Kidney (tissue), 14 donors: ENCODE measurements around the gene LCLAT1. TPM values are rescaled to one million over a fixed set of nuclear protein-coding genes. Genes with fewer than 3 reads are reported as not detected.

Source experiments
- DNase-seq, 5 donors: peaks; one replicate each; pipeline ENCODE4 v3.0.0-alpha.2; 2013 to 2020
- FAIRE-seq: peaks from 2 replicates; lab custom pipeline; 2012; peaks lifted over from hg19 to GRCh38; lab: Jason Lieb, UNC
- H3K27ac ChIP-seq, 2 donors: one replicate each; pipeline ENCODE4 v1.7.0; 2013; ENCODE audit warnings: low read depth in 2 of 2, low read length in 2 of 2, inconsistent platforms in 1 of 2
- H3K27me3 ChIP-seq: one replicate; pipeline ENCODE4 v1.7.1; 2013; ENCODE audit warnings: low read length, inconsistent platforms; ENCODE audit not compliant: control insufficient read depth, insufficient read depth
- H3K36me3 ChIP-seq, 3 donors: one replicate each; pipeline versions ENCODE4 v1.7.0 to v1.7.1; 2013; ENCODE audit warnings: low read length in 3 of 3, control low read depth in 1 of 3, inconsistent platforms in 1 of 3; ENCODE audit not compliant: insufficient read depth in 3 of 3, control insufficient read depth in 2 of 3
- H3K4me1 ChIP-seq, 3 donors: one replicate each; pipeline versions ENCODE4 v1.7.0 to v1.7.1; 2013; ENCODE audit warnings: low read length in 3 of 3, inconsistent platforms in 1 of 3, low read depth in 1 of 3; ENCODE audit not compliant: control insufficient read depth in 2 of 3, insufficient read depth in 2 of 3
- H3K4me3 ChIP-seq, 3 donors: one replicate each; pipeline versions ENCODE4 v1.7.0 to v1.8.1; 2013; ENCODE audit warnings: low read length in 3 of 3, control low read depth in 1 of 3, inconsistent platforms in 1 of 3
- H3K9ac ChIP-seq, 3 donors: one replicate each; pipeline versions ENCODE4 v1.7.0 to v1.7.1; 2013; ENCODE audit warnings: low read length in 3 of 3, control low read depth in 1 of 3, inconsistent platforms in 1 of 3
- H3K9me3 ChIP-seq, 3 donors: one replicate each; pipeline versions ENCODE4 v1.7.0 to v1.7.1; 2013; ENCODE audit warnings: low read length in 3 of 3, control low read depth in 1 of 3, inconsistent platforms in 1 of 3; ENCODE audit not compliant: control insufficient read depth in 2 of 3, insufficient read depth in 1 of 3
- CTCF ChIP-seq: IDR thresholded peaks from 3 replicates; pipeline ENCODE4 v1.5.1; 2012; ENCODE audit warnings: mild to moderate bottlenecking, moderate library complexity, borderline replicate concordance; ENCODE audit not compliant: insufficient read depth; ENCODE audit errors: extremely low read depth
- intact Hi-C: fragments of 100-400 bp; cut with DNase I; formaldehyde crosslinking; loops from one replicate; pipeline ENCODE4 v1.11.1; 2022
- polyA plus RNA-seq: library from polyadenylated mRNA; stranded (reverse); fragments of 350-450 nt; fragmentation: Illumina TruSeq; extraction: RNeasy Lipid Tissue Mini Kit (QIAGEN cat#74804); gene quantifications from one replicate; pipeline ENCODE4 v1.2.3, GENCODE V29; 2014; ENCODE audit warnings: low read depth, low replicate concordance; ENCODE audit not compliant: insufficient read depth
- total RNA-seq: library from RNA; stranded (reverse); fragmentation: NEBNext Ultra II Directional; extraction: Animal tissue kit (Norgen Biotek cat#: 25700); gene quantifications from one replicate; pipeline ENCODE4 v1.2.1, GENCODE V29; 2021
- donor health status: control.
- donor health status: control.
- donor health status: control.
- donor health status: control.
- donor health status: control.
- donor health status: DM: yes; HTN: yes; CAD: no.
- donor health status: Normal renal cell carcinoma (clear cell type).

Gene LCLAT1
- total and polyA plus RNA-seq, 2 donors from 2014 or later, result 5.6 to 19.4 TPM

- Histone ChIP-seq H3K9me3 (no peaks in the 10 kb centered on the region), H3K27ac (no peak overlapping the region), H3K36me3 (no peaks in the 10 kb centered on the region), H3K4me1 (peaks cover 0 to 4% (median 4%) of the 10 kb centered on the region in 3 donors), H3K27me3 (no peaks in the 10 kb centered on the region), H3K4me3 (no peak overlapping the region), H3K9ac (no peak overlapping the region)
- intact Hi-C loops, result no loop called here
- DNase-seq (no peak), FAIRE-seq (no peak)
- no peak for TF ChIP-seq CTCF
These were observed 22.8 kb upstream of the LCLAT1 start for GRCh38 chr2:30424231-30424630.

DNA sequence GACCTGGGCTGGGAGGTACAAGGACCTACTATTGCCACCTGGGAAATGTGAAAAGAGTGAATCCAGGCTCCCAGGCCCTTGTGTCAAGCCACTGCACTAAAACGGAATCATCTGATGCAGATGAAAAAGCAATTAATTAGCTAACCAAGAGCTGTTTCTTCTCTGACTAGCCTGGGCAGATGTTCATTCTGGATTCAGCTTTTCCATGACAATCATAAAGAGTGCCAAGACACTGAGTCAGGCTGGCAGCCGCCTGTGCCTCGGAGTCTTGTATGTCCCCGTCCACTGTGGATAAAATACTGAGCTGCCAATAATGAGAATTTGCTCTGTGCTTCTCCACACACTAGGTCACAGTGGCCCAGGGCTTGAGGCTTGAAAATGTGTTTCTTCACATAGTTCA, 21.7 kb upstream of the LCLAT1 start:
- intact Hi-C loops, result no loop called here
- no peak overlapping the region for H3K4me3 ChIP-seq
- peaks cover 0 to 4% (median 4%) of the 10 kb centered on the region in 3 donors for H3K4me1 ChIP-seq
- no peak for DNase-seq
- no peaks in the 10 kb centered on the region for H3K27me3 ChIP-seq
- no peak for TF ChIP-seq CTCF
- no peak overlapping the region for H3K27ac ChIP-seq
- no peaks in the 10 kb centered on the region for H3K9me3 ChIP-seq
- H3K9ac ChIP-seq, result no peak overlapping the region
- FAIRE-seq, result no peak
- no peaks in the 10 kb centered on the region for H3K36me3 ChIP-seq

DNA sequence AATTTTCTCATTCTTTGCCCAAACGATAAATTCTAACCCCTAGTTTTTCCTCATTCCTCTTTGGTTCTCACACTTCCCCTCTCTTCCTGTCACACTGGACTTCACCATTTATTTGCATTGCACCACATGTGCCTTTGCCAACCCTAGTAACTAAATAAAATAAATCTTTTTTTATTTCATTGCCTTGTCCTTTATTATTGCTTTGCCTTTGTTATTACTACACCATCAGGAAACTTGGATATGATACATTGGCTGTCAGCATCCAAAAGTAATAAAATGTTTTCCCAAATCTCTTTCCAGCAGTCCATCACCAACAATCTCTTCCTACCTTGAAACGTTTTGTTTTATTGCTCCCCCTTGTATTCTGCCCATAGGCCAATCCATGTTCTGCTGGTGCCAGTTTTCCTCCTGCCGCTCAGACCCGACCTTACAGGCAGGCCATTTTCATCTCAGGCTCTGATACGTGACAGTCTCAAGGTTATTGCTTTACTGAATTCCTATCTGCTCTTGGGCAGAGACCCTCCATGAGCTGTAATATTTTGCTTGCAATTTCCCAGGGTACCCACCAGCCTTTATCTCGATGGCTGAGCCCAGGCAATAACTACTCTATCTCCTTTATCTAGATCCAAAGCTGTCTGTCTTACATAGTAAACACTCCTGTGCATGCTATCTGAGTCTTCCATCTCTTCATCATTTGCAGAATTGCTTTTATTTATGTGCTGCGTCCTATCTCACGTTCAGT, 19.3 kb upstream of the LCLAT1 start:
- no peak overlapping the region for H3K4me3 ChIP-seq
- H3K9me3 ChIP-seq, result no peaks in the 10 kb centered on the region
- H3K36me3 ChIP-seq, result no peaks in the 10 kb centered on the region
- H3K9ac ChIP-seq, result no peak overlapping the region
- no peaks in the 10 kb centered on the region for H3K4me1 ChIP-seq
- DNase-seq, result no peak
- FAIRE-seq, result no peak
- no peak for TF ChIP-seq CTCF
- H3K27ac ChIP-seq, result no peak overlapping the region
- no peaks in the 10 kb centered on the region for H3K27me3 ChIP-seq
- intact Hi-C loops, result no loop called here

DNA sequence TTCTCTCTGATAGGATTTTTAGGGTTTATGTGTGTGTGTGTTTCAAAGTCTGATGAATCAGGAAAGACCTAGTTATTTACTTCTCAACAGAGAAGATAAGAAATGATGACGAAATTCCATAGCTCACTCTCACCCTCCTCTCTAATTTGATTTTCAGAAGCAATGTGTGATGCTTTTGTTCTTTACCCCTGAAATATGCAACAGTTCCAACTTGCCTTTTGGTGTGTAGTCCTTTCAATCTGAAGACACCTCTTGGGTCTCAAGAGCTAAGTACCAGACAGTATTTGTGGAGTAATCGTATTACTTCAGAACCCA, 18.7 kb upstream of the LCLAT1 start:
- Histone ChIP-seq H3K9ac (no peak overlapping the region), H3K4me3 (no peak overlapping the region), H3K4me1 (no peaks in the 10 kb centered on the region), H3K9me3 (no peaks in the 10 kb centered on the region), H3K27ac (no peak overlapping the region), H3K27me3 (no peaks in the 10 kb centered on the region), H3K36me3 (no peaks in the 10 kb centered on the region)
- DNase-seq (no peak), FAIRE-seq (no peak)
- TF ChIP-seq CTCF, result no peak
- intact Hi-C loops, result no loop called here
